ENCODE data around the gene RAPGEF1.

DNA sequence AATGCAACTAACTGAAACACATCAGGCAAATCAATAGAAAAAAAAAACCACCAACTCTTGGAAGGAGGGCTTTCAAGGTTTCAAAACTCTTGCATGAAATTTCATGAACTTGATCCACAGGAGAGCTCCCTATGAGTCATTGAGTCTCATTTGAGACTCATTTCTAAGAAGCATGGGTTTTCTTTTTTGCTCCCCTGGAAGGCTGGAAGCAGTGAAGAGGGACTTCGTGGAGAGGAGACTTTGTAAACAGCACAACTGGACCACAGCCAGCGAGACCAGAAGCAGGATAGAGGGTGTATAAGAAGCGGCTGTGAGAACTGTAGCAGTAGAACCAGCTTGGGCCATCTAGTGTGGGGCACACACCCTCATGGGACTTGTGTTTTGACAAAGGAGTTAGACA lies 41.2 kb upstream of the RAPGEF1 start:
- TF ChIP-seq, protein P1, sequence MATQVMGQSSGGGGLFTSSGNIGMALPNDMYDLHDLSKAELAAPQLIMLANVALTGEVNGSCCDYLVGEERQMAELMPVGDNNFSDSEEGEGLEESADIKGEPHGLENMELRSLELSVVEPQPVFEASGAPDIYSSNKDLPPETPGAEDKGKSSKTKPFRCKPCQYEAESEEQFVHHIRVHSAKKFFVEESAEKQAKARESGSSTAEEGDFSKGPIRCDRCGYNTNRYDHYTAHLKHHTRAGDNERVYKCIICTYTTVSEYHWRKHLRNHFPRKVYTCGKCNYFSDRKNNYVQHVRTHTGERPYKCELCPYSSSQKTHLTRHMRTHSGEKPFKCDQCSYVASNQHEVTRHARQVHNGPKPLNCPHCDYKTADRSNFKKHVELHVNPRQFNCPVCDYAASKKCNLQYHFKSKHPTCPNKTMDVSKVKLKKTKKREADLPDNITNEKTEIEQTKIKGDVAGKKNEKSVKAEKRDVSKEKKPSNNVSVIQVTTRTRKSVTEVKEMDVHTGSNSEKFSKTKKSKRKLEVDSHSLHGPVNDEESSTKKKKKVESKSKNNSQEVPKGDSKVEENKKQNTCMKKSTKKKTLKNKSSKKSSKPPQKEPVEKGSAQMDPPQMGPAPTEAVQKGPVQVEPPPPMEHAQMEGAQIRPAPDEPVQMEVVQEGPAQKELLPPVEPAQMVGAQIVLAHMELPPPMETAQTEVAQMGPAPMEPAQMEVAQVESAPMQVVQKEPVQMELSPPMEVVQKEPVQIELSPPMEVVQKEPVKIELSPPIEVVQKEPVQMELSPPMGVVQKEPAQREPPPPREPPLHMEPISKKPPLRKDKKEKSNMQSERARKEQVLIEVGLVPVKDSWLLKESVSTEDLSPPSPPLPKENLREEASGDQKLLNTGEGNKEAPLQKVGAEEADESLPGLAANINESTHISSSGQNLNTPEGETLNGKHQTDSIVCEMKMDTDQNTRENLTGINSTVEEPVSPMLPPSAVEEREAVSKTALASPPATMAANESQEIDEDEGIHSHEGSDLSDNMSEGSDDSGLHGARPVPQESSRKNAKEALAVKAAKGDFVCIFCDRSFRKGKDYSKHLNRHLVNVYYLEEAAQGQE (IDR thresholded peaks at IDR 0.05; ENCODE audit: insufficient replicate concordance, low read depth): no peak
- TF ChIP-seq, protein P2, sequence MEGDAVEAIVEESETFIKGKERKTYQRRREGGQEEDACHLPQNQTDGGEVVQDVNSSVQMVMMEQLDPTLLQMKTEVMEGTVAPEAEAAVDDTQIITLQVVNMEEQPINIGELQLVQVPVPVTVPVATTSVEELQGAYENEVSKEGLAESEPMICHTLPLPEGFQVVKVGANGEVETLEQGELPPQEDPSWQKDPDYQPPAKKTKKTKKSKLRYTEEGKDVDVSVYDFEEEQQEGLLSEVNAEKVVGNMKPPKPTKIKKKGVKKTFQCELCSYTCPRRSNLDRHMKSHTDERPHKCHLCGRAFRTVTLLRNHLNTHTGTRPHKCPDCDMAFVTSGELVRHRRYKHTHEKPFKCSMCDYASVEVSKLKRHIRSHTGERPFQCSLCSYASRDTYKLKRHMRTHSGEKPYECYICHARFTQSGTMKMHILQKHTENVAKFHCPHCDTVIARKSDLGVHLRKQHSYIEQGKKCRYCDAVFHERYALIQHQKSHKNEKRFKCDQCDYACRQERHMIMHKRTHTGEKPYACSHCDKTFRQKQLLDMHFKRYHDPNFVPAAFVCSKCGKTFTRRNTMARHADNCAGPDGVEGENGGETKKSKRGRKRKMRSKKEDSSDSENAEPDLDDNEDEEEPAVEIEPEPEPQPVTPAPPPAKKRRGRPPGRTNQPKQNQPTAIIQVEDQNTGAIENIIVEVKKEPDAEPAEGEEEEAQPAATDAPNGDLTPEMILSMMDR (IDR thresholded peaks at IDR 0.05; ENCODE audit: insufficient read depth, low read length): no peak
- no peak for TF ChIP-seq POLR2AphosphoS5 (IDR thresholded peaks at IDR 0.05; ENCODE audit: low read depth)
- TF ChIP-seq GABPA (IDR thresholded peaks at IDR 0.05; ENCODE audit: low read depth): no peak
